H1 (cell line): ENCODE data around the gene NHSL2. TPM values are rescaled to one million over a fixed set of nuclear protein-coding genes. Genes with fewer than 3 reads are reported as not detected.

Experiments
- CTCF ChIA-PET: fragments of 300-600 bp; sonication (Branson Sonifier 250); formaldehyde crosslinking; loops from one replicate; lab custom pipeline; 2021; ENCODE audit not compliant: partially characterized antibody; lab: Charles Lee
- POLR2A ChIA-PET: fragments of 300-600 bp; sonication (Branson Sonifier 250); formaldehyde crosslinking; loops from one replicate; lab custom pipeline; 2021; ENCODE audit warnings: inconsistent platforms; ENCODE audit not compliant: partially characterized antibody; lab: Charles Lee
- DNase-seq, 2 experiments: peaks; one replicate each; pipeline versions ENCODE4 v3.0.0 to v3.0.0-alpha.2; 2010 to 2022; ENCODE audit warnings: low spot score in 2 of 2, low read depth in 1 of 2, mixed read lengths in 1 of 2
- FAIRE-seq: peaks from 2 replicates; lab custom pipeline; 2011; peaks lifted over from hg19 to GRCh38; lab: Jason Lieb, UNC
- H2AFZ ChIP-seq: 2 replicates; pipeline ENCODE4 v1.8.1; 2012; ENCODE audit warnings: low read length, inconsistent platforms
- H2AK5ac ChIP-seq: 2 replicates; pipeline ENCODE4 v1.6.1; 2013; ENCODE audit warnings: low read depth, low read length
- H2BK120ac ChIP-seq: replicated peaks from 2 replicates; pipeline ENCODE3; 2013; ENCODE audit warnings: low read depth, low read length, inconsistent platforms
- H2BK12ac ChIP-seq: 2 replicates; pipeline ENCODE4 v1.6.1; 2013; ENCODE audit warnings: low read depth, low read length
- H2BK15ac ChIP-seq: 2 replicates; pipeline ENCODE4 v1.6.1; 2013; ENCODE audit warnings: low read length
- H2BK20ac ChIP-seq: 2 replicates; pipeline ENCODE4 v1.6.1; 2013; ENCODE audit warnings: low read length
- H2BK5ac ChIP-seq: 2 replicates; pipeline ENCODE4 v1.6.1; 2013; ENCODE audit warnings: low read depth, low read length
- H3K14ac ChIP-seq: 2 replicates; pipeline ENCODE4 v1.6.1; 2013; ENCODE audit warnings: inconsistent platforms; ENCODE audit not compliant: insufficient read length
- H3K18ac ChIP-seq: 2 replicates; pipeline ENCODE4 v1.6.1; 2013; ENCODE audit warnings: low read length; ENCODE audit errors: extremely low read depth
- H3K23ac ChIP-seq: 2 replicates; pipeline ENCODE4 v1.6.1; 2013; ENCODE audit warnings: inconsistent platforms; ENCODE audit not compliant: insufficient read length
- H3K23me2 ChIP-seq: 2 replicates; pipeline ENCODE4 v1.6.1; 2013; ENCODE audit warnings: low read depth, low read length
- H3K27ac ChIP-seq: 2 replicates; pipeline ENCODE4 v1.6.1; 2011; ENCODE audit warnings: low read depth, low read length, inconsistent platforms
- H3K27me3 ChIP-seq, 4 experiments: replicated peaks in 1 of 4; 1 replicate in 1 of 4; 2 replicates in 3 of 4; pipeline versions ENCODE4 v1.6.1 to v1.8.1; 2011 to 2013; ENCODE audit warnings: low read length in 3 of 4, mild to moderate bottlenecking in 3 of 4, inconsistent platforms in 2 of 4, mixed read lengths in 2 of 4, moderate library complexity in 1 of 4; ENCODE audit not compliant: control insufficient read depth in 3 of 4, insufficient read depth in 3 of 4; ENCODE audit errors: extremely low read depth in 1 of 4
- H3K36me3 ChIP-seq, 4 experiments: 2 replicates each; pipeline versions ENCODE4 v1.6.1 to v1.8.1; 2011 to 2013; ENCODE audit warnings: mild to moderate bottlenecking in 4 of 4, low read length in 3 of 4, moderate library complexity in 2 of 4, control low read depth in 1 of 4, inconsistent platforms in 1 of 4; ENCODE audit not compliant: insufficient read depth in 4 of 4, control insufficient read depth in 2 of 4
- H3K4ac ChIP-seq: replicated peaks from 2 replicates; pipeline ENCODE3; 2013; ENCODE audit warnings: low read length, low read depth, mixed read lengths, inconsistent platforms; ENCODE audit not compliant: insufficient read length
- H3K4me1 ChIP-seq, 4 experiments: replicated peaks in 1 of 4; 1 replicate in 1 of 4; 2 replicates in 3 of 4; pipeline versions ENCODE4 v1.6.1 to v1.8.1; 2011 to 2013; ENCODE audit warnings: low read length in 3 of 4, inconsistent platforms in 2 of 4, mixed read lengths in 1 of 4; ENCODE audit not compliant: insufficient read depth in 4 of 4, control insufficient read depth in 3 of 4
- H3K4me2 ChIP-seq, 2 experiments: 2 replicates each; pipeline versions ENCODE4 v1.6.1 to v1.8.1; 2011 to 2013; ENCODE audit warnings: low read depth in 2 of 2, low read length in 2 of 2, control low read depth in 1 of 2, inconsistent platforms in 1 of 2, mild to moderate bottlenecking in 1 of 2; ENCODE audit not compliant: insufficient read depth in 1 of 2
- H3K4me3 ChIP-seq, 4 experiments: fragments of 200-600, 300-600 bp in 1 of 4; sonication (generic), shearing (Covaris generic), sonication (Bioruptor Twin) in 1 of 4; 2 replicates each; pipeline versions ENCODE4 v1.5.1 to v1.8.1; 2011 to 2016; ENCODE audit warnings: low read length in 4 of 4, low read depth in 3 of 4, control low read depth in 2 of 4, inconsistent platforms in 2 of 4, mild to moderate bottlenecking in 2 of 4, mixed read lengths in 1 of 4, moderate library complexity in 1 of 4; ENCODE audit not compliant: insufficient read depth in 2 of 4; ENCODE audit errors: extremely low read depth in 1 of 4
- H3K56ac ChIP-seq: replicated peaks from 2 replicates; pipeline ENCODE3; 2013; ENCODE audit warnings: low read depth, mild to moderate bottlenecking, mixed read lengths, low read length, inconsistent platforms; ENCODE audit not compliant: insufficient read length
- H3K79me1 ChIP-seq: 2 replicates; pipeline ENCODE4 v1.6.1; 2013; ENCODE audit warnings: low read depth, low read length, control low read depth
- H3K79me2 ChIP-seq, 2 experiments: 2 replicates each; pipeline versions ENCODE4 v1.6.1 to v1.8.1; 2012 to 2013; ENCODE audit warnings: low read length in 2 of 2, mild to moderate bottlenecking in 2 of 2, inconsistent platforms in 1 of 2; ENCODE audit not compliant: insufficient read depth in 2 of 2, control insufficient read depth in 1 of 2
- H3K9ac ChIP-seq, 4 experiments: replicated peaks in 1 of 4; 1 replicate in 1 of 4; 2 replicates in 3 of 4; pipeline versions ENCODE4 v1.6.1 to v1.8.1; 2011 to 2013; ENCODE audit warnings: low read depth in 3 of 4, low read length in 3 of 4, control low read depth in 2 of 4, mild to moderate bottlenecking in 2 of 4, moderate library complexity in 2 of 4, inconsistent platforms in 1 of 4; ENCODE audit errors: extremely low read depth in 1 of 4
- H3K9me3 ChIP-seq, 2 experiments: 2 replicates each; pipeline versions ENCODE4 v1.6.1 to v1.8.1; 2012 to 2013; ENCODE audit warnings: mild to moderate bottlenecking in 2 of 2, moderate library complexity in 2 of 2, control low read depth in 1 of 2, inconsistent platforms in 1 of 2, low read depth in 1 of 2, low read length in 1 of 2, mixed read lengths in 1 of 2; ENCODE audit not compliant: insufficient read depth in 2 of 2
- H4K20me1 ChIP-seq, 2 experiments: replicated peaks in 1 of 2; 2 replicates each; pipeline versions ENCODE3 to v1.8.1; 2011 to 2013; ENCODE audit warnings: inconsistent platforms in 2 of 2, low read length in 2 of 2, mild to moderate bottlenecking in 1 of 2; ENCODE audit not compliant: insufficient read depth in 2 of 2, control insufficient read depth in 1 of 2
- H4K5ac ChIP-seq: 2 replicates; pipeline ENCODE4 v1.6.1; 2013; ENCODE audit warnings: low read length, low read depth, mixed read lengths, inconsistent platforms; ENCODE audit not compliant: insufficient read length
- H4K8ac ChIP-seq: 2 replicates; pipeline ENCODE4 v1.8.0; 2013; ENCODE audit warnings: mild to moderate bottlenecking, moderate library complexity, low read length, inconsistent platforms; ENCODE audit not compliant: insufficient read depth; ENCODE audit errors: extremely low read depth
- H4K91ac ChIP-seq: replicated peaks from 2 replicates; pipeline ENCODE3; 2013; ENCODE audit warnings: low read length, mixed read lengths, inconsistent platforms; ENCODE audit not compliant: insufficient read length
- USF2 ChIP-seq: IDR thresholded peaks from 2 replicates; pipeline ENCODE4 v1.6.1; 2011; ENCODE audit warnings: low read length, improper control_type of control experiment
- WGBS, 2 experiments: shearing (Covaris generic) in 1 of 2; methylation state at CpG; one replicate each; pipeline versions ENCODE4 v1.1.6 to v1.1.7; 2013 to 2015; ENCODE audit warnings: low lambda C conversion rate in 2 of 2, mixed read lengths in 2 of 2, inconsistent platforms in 1 of 2, low coverage in 1 of 2, missing lambda C conversion rate in 1 of 2; ENCODE audit not compliant: insufficient replicate concordance in 2 of 2, insufficient coverage in 1 of 2, insufficient read length in 1 of 2; ENCODE audit errors: extremely low coverage in 1 of 2, missing lambda C conversion rate in 1 of 2; 5-methylcytosine and 5-hydroxymethylcytosine counted together
- polyA plus RNA-seq, 7 experiments: library from polyadenylated mRNA; depleted of rRNA in 3 of 7; stranded (reverse) in 5 of 7; unstranded in 2 of 7; fragments of >200 nt in 5 of 7; fragments of 200-250 nt in 2 of 7; gene quantifications; 1 replicate in 5 of 7; 2 replicates in 1 of 7; 4 replicates in 1 of 7; pipeline versions ENCODE4 v1.2.1 to v1.2.3, GENCODE V29; 2011 to 2013; ENCODE audit warnings: missing spikeins in 2 of 7, mixed read lengths in 2 of 7
- total RNA-seq: library from RNA; stranded (reverse); fragmentation: NEBNext Ultra II Directional; extraction: Animal tissue kit (Norgen Biotek cat#: 25700); gene quantifications from 2 replicates; pipeline ENCODE4 v1.2.1, GENCODE V29; 2021
- TF ChIP-seq, protein P1 (sequence below), 3 experiments: IDR thresholded peaks; 1 replicate in 2 of 3; 2 replicates in 1 of 3; pipeline versions ENCODE4 v1.5.1 to v1.6.1; 2011; ENCODE audit warnings: low read length in 3 of 3, mild to moderate bottlenecking in 3 of 3, inconsistent platforms in 2 of 3, low read depth in 1 of 3, moderate library complexity in 1 of 3; ENCODE audit not compliant: insufficient read depth in 1 of 3; ENCODE audit errors: control extremely low read depth in 1 of 3

Gene NHSL2
- total and polyA plus RNA-seq, 2 of the 8 experiments (the other 6 are each of a cell fraction or from before 2014, with no cell fraction given): 3.7 to 7.2 TPM

DNA sequence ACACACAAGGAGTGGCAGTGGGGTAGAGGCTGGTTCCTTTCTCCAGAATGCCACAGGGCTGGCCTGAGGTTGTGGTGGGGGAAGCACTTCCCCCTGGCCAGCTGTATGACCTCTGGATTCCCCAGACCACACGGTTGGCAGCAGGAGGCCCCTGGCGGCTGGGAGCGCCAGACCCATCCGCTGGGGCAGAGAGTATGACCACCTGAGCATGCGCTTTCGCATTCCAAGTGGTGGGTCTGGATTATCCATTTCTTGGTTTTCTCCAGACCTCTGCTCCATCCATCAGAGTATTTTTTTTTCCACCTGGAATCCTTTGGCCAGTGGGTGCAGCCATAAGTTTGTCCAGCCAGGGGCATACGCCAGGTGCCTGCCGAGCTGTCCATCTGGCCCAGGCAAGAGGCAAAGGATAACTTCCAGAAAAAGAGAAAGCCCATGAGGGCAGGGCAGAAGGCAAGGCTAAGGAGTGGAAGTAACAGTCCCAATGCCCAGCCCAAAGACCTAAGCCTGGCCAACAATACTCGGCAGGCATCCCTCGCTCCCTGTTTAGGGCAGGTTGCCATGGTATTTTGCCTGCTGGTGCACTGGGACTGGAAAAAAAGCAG is 39.3 kb downstream of the NHSL2 start:
- H4K5ac ChIP-seq: no peak overlapping the region
- H3K14ac ChIP-seq: no peak overlapping the region
- no peak overlapping the region; the same call in none of the 2 replicates for H3K18ac ChIP-seq
- no peak overlapping the region for H3K9ac ChIP-seq
- CTCF ChIA-PET: interaction anchor here (0.7 to 2.4 kb wide), 5 partner anchors 8 to 54 kb away, joined by 3 to 8 read pairs (median 3); partner anchors contain the start of gene NHSL2
- no peak overlapping the region for H3K23ac ChIP-seq
- H3K4me1 ChIP-seq: peaks cover 5 to 23% (median 13%) of the 10 kb centered on the region in 4 experiments
- no peak overlapping the region for H3K56ac ChIP-seq
- no peaks in the 10 kb centered on the region for H3K23me2 ChIP-seq
- no peak overlapping the region for H3K4ac ChIP-seq
- no peaks in the 10 kb centered on the region for H3K27me3 ChIP-seq
- DNase-seq: no peak
- H4K20me1 ChIP-seq: peaks cover 0 to 2% of the 10 kb centered on the region in 2 experiments
- no peak overlapping the region for H2BK15ac ChIP-seq
- H4K8ac ChIP-seq: no peak overlapping the region; the same call in 1 of the 2 replicates
- no peak overlapping the region for H2BK5ac ChIP-seq
- H3K36me3 ChIP-seq: no peaks in the 10 kb centered on the region
- POLR2A ChIA-PET: interaction anchor here (1.4 kb wide), 4 partner anchors 8 to 174 kb away, joined by 3 to 5 read pairs (median 3); partner anchors contain the start of gene NHSL2
- no peak overlapping the region for H2BK20ac ChIP-seq
- H2BK12ac ChIP-seq: no peak overlapping the region
- H3K4me2 ChIP-seq: no peak overlapping the region
- WGBS, 2 experiments: 59% methylated on average over 6 of the region's 10 CpGs; no CpG with 5 or more reads in 1 of the 2 experiments
- H4K91ac ChIP-seq: no peak overlapping the region
- no peak overlapping the region for H3K27ac ChIP-seq
- H2AFZ ChIP-seq: no peak overlapping the region
- no peaks in the 10 kb centered on the region for H3K79me1 ChIP-seq
- peaks cover 0 to 20% of the 10 kb centered on the region in 2 experiments; a peak in 2 of 4 replicates for H3K79me2 ChIP-seq
- no peak overlapping the region for H3K4me3 ChIP-seq
- H2AK5ac ChIP-seq: 0 out of 2 replicates have a peak overlapping the region, but pooled peaks have one; percentile 65
- H3K9me3 ChIP-seq: no peaks in the 10 kb centered on the region
- FAIRE-seq: no peak
- no peak overlapping the region for H2BK120ac ChIP-seq
- TF ChIP-seq USF2: no peak
- TF ChIP-seq, protein P1, sequence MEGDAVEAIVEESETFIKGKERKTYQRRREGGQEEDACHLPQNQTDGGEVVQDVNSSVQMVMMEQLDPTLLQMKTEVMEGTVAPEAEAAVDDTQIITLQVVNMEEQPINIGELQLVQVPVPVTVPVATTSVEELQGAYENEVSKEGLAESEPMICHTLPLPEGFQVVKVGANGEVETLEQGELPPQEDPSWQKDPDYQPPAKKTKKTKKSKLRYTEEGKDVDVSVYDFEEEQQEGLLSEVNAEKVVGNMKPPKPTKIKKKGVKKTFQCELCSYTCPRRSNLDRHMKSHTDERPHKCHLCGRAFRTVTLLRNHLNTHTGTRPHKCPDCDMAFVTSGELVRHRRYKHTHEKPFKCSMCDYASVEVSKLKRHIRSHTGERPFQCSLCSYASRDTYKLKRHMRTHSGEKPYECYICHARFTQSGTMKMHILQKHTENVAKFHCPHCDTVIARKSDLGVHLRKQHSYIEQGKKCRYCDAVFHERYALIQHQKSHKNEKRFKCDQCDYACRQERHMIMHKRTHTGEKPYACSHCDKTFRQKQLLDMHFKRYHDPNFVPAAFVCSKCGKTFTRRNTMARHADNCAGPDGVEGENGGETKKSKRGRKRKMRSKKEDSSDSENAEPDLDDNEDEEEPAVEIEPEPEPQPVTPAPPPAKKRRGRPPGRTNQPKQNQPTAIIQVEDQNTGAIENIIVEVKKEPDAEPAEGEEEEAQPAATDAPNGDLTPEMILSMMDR (IDR thresholded peaks at IDR 0.05; ENCODE audit: control extremely low read depth in 1 of 3, insufficient read depth in 1 of 3, low read depth in 1 of 3, low read length in 3 of 3): no peak
